ENCODE data around the gene SLC6A12. TPM values are rescaled to one million over a fixed set of nuclear protein-coding genes. Genes with fewer than 3 reads are reported as not detected.

The SLC6A12 gene
- polyA plus RNA-seq, 1 of the 3 experiments (the other 2 are of a cell fraction), result 0.02 TPM

DNA sequence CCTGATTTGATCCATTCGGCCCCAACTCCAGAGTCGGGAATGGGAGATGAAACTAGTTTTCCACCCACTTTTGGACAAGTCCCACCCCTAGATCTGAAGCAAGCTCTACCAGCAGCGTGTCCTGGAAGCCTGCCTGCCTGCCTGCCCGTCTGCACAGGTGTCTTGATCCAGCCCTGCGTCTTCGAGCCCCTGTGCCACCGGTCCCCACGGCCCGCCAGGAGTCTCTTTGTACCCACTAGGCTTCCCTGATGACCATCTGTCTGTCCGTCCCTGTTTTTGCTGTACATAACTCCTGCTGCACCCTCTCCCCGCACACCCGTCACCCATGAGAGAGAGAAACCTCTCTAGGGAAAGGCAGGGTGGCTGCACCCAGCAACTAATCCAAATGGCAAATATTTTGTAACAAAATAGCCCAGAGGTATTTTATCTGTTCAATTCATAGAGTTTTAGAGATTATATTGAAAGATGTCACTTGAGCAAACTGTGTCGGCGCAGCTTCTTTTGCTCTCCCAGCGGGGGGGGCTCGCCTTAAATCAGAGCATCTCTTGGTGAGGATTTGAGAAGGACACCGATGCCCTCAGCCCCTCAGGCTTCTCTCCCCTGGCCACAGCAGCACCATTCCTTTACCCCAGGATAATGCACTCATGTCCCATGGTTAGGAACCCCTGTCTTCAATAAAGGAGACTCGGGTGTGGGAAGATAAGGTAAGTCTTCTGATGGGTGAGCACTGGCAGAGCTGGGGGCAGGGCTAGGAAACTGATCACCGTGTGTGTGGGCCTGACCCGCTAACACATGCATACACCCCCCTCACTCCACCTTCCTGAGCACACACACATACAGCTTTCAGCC lies 35.8 kb downstream of the SLC6A12 start:
- no peak overlapping the region for H3K9ac ChIP-seq
- H4K20me1 ChIP-seq (ENCODE audit: insufficient read depth), result no peaks in the 10 kb centered on the region
- no peaks in the 10 kb centered on the region for H3K79me2 ChIP-seq (ENCODE audit: insufficient read depth)
- no peaks in the 10 kb centered on the region for H3K9me3 ChIP-seq
- WGBS (ENCODE audit: low lambda C conversion rate), result 94% methylated on average over 20 of the region's 20 CpGs
- ChIA-PET CTCF (interaction anchor here (1.6 to 4.7 kb wide), 4 partner anchors 9 to 42 kb away, joined by 3 to 38 read pairs (median 5); no protein-coding TSS in a partner anchor), POLR2A (no interaction called here)
- H3K9me2 ChIP-seq, result no peaks in the 10 kb centered on the region
- no peak overlapping the region for H3K4me3 ChIP-seq (ENCODE audit: low read depth in 2 of 2, low read length in 1 of 2)
- no peak for DNase-seq
- no peak overlapping the region for H3K4me2 ChIP-seq
- peak overlapping the region in 1 of 2 experiments; percentile 92; a peak in 2 of 4 replicates for H3K27ac ChIP-seq (ENCODE audit: low read depth in 2 of 2, low read length in 1 of 2)
- H3K4me1 ChIP-seq (ENCODE audit: control insufficient read depth in 1 of 2, insufficient read depth in 2 of 2, low read depth in 1 of 2, low read length in 1 of 2), result peaks cover 21 to 71% of the 10 kb centered on the region in 2 experiments
- no peak for TF ChIP-seq MEF2A (IDR thresholded peaks at IDR 0.05; ENCODE audit: borderline replicate concordance, low read depth)
- TF ChIP-seq REST (IDR thresholded peaks at IDR 0.05; ENCODE audit: low read depth, low read length), result no peak
- no peak for TF ChIP-seq NFIC (IDR thresholded peaks at IDR 0.05; ENCODE audit: borderline replicate concordance)
- no peak for TF ChIP-seq ELF1 (IDR thresholded peaks at IDR 0.05)
- TF ChIP-seq ZBTB33 (IDR thresholded peaks at IDR 0.05; ENCODE audit: borderline replicate concordance, low read depth), result no peak
- no peak for TF ChIP-seq TCF12 (IDR thresholded peaks at IDR 0.05)
- TF ChIP-seq RFX5 (IDR thresholded peaks at IDR 0.05; ENCODE audit: low read length), result no peak
- TF ChIP-seq RXRA (IDR thresholded peaks at IDR 0.05; ENCODE audit: borderline replicate concordance, low read depth), result no peak
- TF ChIP-seq IRF3 (IDR thresholded peaks at IDR 0.05; ENCODE audit: low read depth, low read length), result no peak
- no peak for TF ChIP-seq USF1 (IDR thresholded peaks at IDR 0.05; ENCODE audit: borderline replicate concordance, low read depth)
- TF ChIP-seq EP300 (IDR thresholded peaks at IDR 0.05; ENCODE audit: borderline replicate concordance in 1 of 2, low read depth in 1 of 2, low read length in 1 of 2), result no peak
- no peak for TF ChIP-seq GATA2 (CRISPR knock-in tag; IDR thresholded peaks at IDR 0.05)
- no peak for TF ChIP-seq USF2 (IDR thresholded peaks at IDR 0.05; ENCODE audit: borderline replicate concordance, low read depth, low read length)
- no peak for TF ChIP-seq FOXJ3 (CRISPR knock-in tag; IDR thresholded peaks at IDR 0.05)
- no peak for TF ChIP-seq GABPA (IDR thresholded peaks at IDR 0.05; ENCODE audit: low read depth)
- TF ChIP-seq YY1 (IDR thresholded peaks at IDR 0.05; ENCODE audit: low read depth), result no peak
- TF ChIP-seq FOSL2 (IDR thresholded peaks at IDR 0.05; ENCODE audit: borderline replicate concordance, low read depth), result no peak
- no peaks in the 10 kb centered on the region for H3K36me3 ChIP-seq (replicated peaks in 1 of 2; ENCODE audit: control insufficient read depth in 1 of 2, insufficient read depth in 2 of 2, low read length in 1 of 2)
- no peaks in the 10 kb centered on the region for H3K27me3 ChIP-seq (ENCODE audit: insufficient read depth)
- H2AFZ ChIP-seq (ENCODE audit: low read depth), result no peak overlapping the region
- H3F3A ChIP-seq (replicated peaks; ENCODE audit: insufficient read depth), result peaks cover 6% of the 10 kb centered on the region
